HEK293 (cell line): ENCODE measurements around the gene SLC10A2.

Experiments
- CTCF ChIA-PET: fragments of 350-600 bp; formaldehyde crosslinking; extraction: SDS; loops from one replicate; lab custom pipeline; 2021; ENCODE audit warnings: antibody characterized with exemption; lab: Yijun Ruan, JAX
- POLR2A ChIA-PET: fragments of 300-600 bp; formaldehyde crosslinking; extraction: SDS; loops from one replicate; lab custom pipeline; 2020; ENCODE audit warnings: antibody characterized with exemption, inconsistent platforms; lab: Yijun Ruan, JAX
- H3K27ac ChIP-seq: fragments of 200-500 bp; sonication (Bioruptor generic); 2 replicates; pipeline ENCODE4 v1.5.1; 2014; ENCODE audit warnings: low read depth, low read length, control low read depth, inconsistent platforms; ENCODE audit errors: extremely low read depth
- H3K36me3 ChIP-seq, 2 experiments: fragments of 200-500 bp in 1 of 2; sonication (Bioruptor generic) in 1 of 2; 1 replicate in 1 of 2; 2 replicates in 1 of 2; pipeline ENCODE4 v1.5.1; 2014 to 2017; ENCODE audit warnings: inconsistent platforms in 2 of 2, low read length in 2 of 2; ENCODE audit not compliant: control insufficient read depth in 2 of 2, insufficient read depth in 1 of 2
- H3K4me1 ChIP-seq: fragments of 200-500 bp; sonication (Bioruptor generic); 2 replicates; pipeline ENCODE4 v1.5.1; 2014; ENCODE audit warnings: mild to moderate bottlenecking, low read length, inconsistent platforms; ENCODE audit not compliant: control insufficient read depth, insufficient read depth
- H3K4me3 ChIP-seq: 2 replicates; pipeline ENCODE4 v1.5.1; 2011; ENCODE audit warnings: low read depth, mild to moderate bottlenecking, control low read depth, low read length, moderate library complexity
- H3K9me3 ChIP-seq: fragments of 200-500 bp; sonication (Bioruptor generic); 2 replicates; pipeline ENCODE4 v1.5.1; 2014; ENCODE audit warnings: low read depth, low read length, inconsistent platforms; ENCODE audit not compliant: control insufficient read depth, insufficient read depth
- BCL11A ChIP-seq: fragments of 450-650 bp; formaldehyde crosslinking; IDR thresholded peaks from 2 replicates; pipeline ENCODE4 v1.5.1; 2016; ENCODE audit warnings: low read depth, missing biosample characterization, missing genetic modification characterization
- HOXA7 ChIP-seq: sonication (generic); formaldehyde crosslinking; IDR thresholded peaks from 2 replicates; pipeline ENCODE4 v1.8.1; 2022; ENCODE audit warnings: missing genetic modification reagents, borderline replicate concordance
- WT1 ChIP-seq: fragments of 450-650 bp; formaldehyde crosslinking; IDR thresholded peaks from 2 replicates; pipeline ENCODE4 v1.5.1; 2016; ENCODE audit warnings: missing biosample characterization, missing genetic modification characterization
- ZBTB17 ChIP-seq: fragments of 450-650 bp; formaldehyde crosslinking; IDR thresholded peaks from 2 replicates; pipeline ENCODE4 v1.5.1; 2016; ENCODE audit warnings: missing biosample characterization, missing genetic modification characterization
- ZFHX2 ChIP-seq: fragments of 450-650 bp; formaldehyde crosslinking; conservative IDR thresholded peaks from 2 replicates; pipeline ENCODE4 v1.5.1; 2016; ENCODE audit warnings: missing biosample characterization, missing genetic modification characterization
- ZNF169 ChIP-seq: fragments of 450-650 bp; formaldehyde crosslinking; IDR thresholded peaks from 2 replicates; pipeline ENCODE4 v1.5.1; 2016; ENCODE audit warnings: missing biosample characterization, missing genetic modification characterization
- ZNF223 ChIP-seq: fragments of 450-650 bp; formaldehyde crosslinking; IDR thresholded peaks from 2 replicates; pipeline ENCODE4 v1.5.1; 2016; ENCODE audit warnings: missing biosample characterization, missing genetic modification characterization
- ZNF292 ChIP-seq: fragments of 450-650 bp; formaldehyde crosslinking; IDR thresholded peaks from 2 replicates; pipeline ENCODE4 v1.5.1; 2016; ENCODE audit warnings: low read depth, missing biosample characterization, missing genetic modification characterization, borderline replicate concordance
- ZNF302 ChIP-seq: fragments of 450-650 bp; formaldehyde crosslinking; IDR thresholded peaks from 2 replicates; pipeline ENCODE4 v1.5.1; 2016; ENCODE audit warnings: missing biosample characterization, missing genetic modification characterization, low read depth
- ZNF48 ChIP-seq: fragments of 450-650 bp; formaldehyde crosslinking; IDR thresholded peaks from 2 replicates; pipeline ENCODE4 v1.5.1; 2016; ENCODE audit warnings: missing biosample characterization, missing genetic modification characterization
- ZNF658 ChIP-seq: fragments of 450-650 bp; formaldehyde crosslinking; IDR thresholded peaks from 2 replicates; pipeline ENCODE4; 2016; ENCODE audit warnings: missing biosample characterization, missing genetic modification characterization
- ZNF701 ChIP-seq: fragments of 450-650 bp; formaldehyde crosslinking; IDR thresholded peaks from 2 replicates; pipeline ENCODE4 v1.5.1; 2016; ENCODE audit warnings: missing biosample characterization, missing genetic modification characterization
- TF ChIP-seq, protein P1 (sequence below): fragments of 450-650 bp; formaldehyde crosslinking; IDR thresholded peaks from 2 replicates; pipeline ENCODE4 v1.5.1; 2017; ENCODE audit warnings: missing biosample characterization, missing genetic modification characterization
- TF ChIP-seq, protein P2 (sequence below): fragments of 450-650 bp; formaldehyde crosslinking; IDR thresholded peaks from 2 replicates; pipeline ENCODE4 v1.5.1; 2017; ENCODE audit warnings: missing biosample characterization, missing genetic modification characterization
- TF ChIP-seq, protein P3 (sequence below): fragments of 450-650 bp; formaldehyde crosslinking; IDR thresholded peaks from 2 replicates; pipeline ENCODE4 v1.5.1; 2017; ENCODE audit warnings: missing biosample characterization, missing genetic modification characterization
- TF ChIP-seq, protein P4 (sequence below): sonication (generic); formaldehyde crosslinking; IDR thresholded peaks from 2 replicates; pipeline ENCODE4 v1.8.1; 2022; ENCODE audit warnings: mild to moderate bottlenecking, moderate library complexity, missing genetic modification reagents
- TF ChIP-seq, protein P5 (sequence below): fragments of 450-650 bp; formaldehyde crosslinking; IDR thresholded peaks from 2 replicates; pipeline ENCODE4 v1.5.1; 2016; ENCODE audit warnings: missing biosample characterization, missing genetic modification characterization, borderline replicate concordance

SLC10A2 gene

DNA sequence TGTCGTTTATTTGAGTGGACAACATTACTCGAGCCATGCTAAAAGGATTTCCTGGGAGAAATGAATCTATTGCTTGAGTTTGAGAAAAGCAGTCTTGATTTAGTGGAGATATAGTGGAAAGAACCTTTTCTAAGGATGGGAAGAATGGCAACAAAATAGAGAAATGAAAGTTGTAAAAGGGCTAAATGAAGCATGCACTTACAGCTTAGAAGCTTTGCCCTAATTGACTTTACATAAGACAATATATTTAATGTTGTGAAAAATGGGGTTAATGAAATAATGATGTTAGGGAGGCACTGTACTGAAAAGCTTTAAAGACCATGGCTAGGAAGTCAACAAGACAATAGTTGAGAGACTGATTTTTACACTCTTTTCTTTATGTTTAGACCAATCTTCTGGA, 35.4 kb downstream of the SLC10A2 start:
- POLR2A ChIA-PET, result no interaction called here
- TF ChIP-seq, protein P1, sequence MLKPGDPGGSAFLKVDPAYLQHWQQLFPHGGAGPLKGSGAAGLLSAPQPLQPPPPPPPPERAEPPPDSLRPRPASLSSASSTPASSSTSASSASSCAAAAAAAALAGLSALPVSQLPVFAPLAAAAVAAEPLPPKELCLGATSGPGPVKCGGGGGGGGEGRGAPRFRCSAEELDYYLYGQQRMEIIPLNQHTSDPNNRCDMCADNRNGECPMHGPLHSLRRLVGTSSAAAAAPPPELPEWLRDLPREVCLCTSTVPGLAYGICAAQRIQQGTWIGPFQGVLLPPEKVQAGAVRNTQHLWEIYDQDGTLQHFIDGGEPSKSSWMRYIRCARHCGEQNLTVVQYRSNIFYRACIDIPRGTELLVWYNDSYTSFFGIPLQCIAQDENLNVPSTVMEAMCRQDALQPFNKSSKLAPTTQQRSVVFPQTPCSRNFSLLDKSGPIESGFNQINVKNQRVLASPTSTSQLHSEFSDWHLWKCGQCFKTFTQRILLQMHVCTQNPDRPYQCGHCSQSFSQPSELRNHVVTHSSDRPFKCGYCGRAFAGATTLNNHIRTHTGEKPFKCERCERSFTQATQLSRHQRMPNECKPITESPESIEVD (tag by site-specific recombination), result no peak
- TF ChIP-seq ZNF223 (tag by site-specific recombination), result no peak
- no peak for TF ChIP-seq BCL11A
- no peak for TF ChIP-seq ZNF169
- no peak for TF ChIP-seq ZFHX2 (tag by site-specific recombination)
- TF ChIP-seq, protein P2, sequence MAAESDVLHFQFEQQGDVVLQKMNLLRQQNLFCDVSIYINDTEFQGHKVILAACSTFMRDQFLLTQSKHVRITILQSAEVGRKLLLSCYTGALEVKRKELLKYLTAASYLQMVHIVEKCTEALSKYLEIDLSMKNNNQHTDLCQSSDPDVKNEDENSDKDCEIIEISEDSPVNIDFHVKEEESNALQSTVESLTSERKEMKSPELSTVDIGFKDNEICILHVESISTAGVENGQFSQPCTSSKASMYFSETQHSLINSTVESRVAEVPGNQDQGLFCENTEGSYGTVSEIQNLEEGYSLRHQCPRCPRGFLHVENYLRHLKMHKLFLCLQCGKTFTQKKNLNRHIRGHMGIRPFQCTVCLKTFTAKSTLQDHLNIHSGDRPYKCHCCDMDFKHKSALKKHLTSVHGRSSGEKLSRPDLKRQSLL (tag by site-specific recombination), result no peak
- TF ChIP-seq, protein P3, sequence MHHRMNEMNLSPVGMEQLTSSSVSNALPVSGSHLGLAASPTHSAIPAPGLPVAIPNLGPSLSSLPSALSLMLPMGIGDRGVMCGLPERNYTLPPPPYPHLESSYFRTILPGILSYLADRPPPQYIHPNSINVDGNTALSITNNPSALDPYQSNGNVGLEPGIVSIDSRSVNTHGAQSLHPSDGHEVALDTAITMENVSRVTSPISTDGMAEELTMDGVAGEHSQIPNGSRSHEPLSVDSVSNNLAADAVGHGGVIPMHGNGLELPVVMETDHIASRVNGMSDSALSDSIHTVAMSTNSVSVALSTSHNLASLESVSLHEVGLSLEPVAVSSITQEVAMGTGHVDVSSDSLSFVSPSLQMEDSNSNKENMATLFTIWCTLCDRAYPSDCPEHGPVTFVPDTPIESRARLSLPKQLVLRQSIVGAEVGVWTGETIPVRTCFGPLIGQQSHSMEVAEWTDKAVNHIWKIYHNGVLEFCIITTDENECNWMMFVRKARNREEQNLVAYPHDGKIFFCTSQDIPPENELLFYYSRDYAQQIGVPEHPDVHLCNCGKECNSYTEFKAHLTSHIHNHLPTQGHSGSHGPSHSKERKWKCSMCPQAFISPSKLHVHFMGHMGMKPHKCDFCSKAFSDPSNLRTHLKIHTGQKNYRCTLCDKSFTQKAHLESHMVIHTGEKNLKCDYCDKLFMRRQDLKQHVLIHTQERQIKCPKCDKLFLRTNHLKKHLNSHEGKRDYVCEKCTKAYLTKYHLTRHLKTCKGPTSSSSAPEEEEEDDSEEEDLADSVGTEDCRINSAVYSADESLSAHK (tag by site-specific recombination), result no peak
- TF ChIP-seq, protein P4, sequence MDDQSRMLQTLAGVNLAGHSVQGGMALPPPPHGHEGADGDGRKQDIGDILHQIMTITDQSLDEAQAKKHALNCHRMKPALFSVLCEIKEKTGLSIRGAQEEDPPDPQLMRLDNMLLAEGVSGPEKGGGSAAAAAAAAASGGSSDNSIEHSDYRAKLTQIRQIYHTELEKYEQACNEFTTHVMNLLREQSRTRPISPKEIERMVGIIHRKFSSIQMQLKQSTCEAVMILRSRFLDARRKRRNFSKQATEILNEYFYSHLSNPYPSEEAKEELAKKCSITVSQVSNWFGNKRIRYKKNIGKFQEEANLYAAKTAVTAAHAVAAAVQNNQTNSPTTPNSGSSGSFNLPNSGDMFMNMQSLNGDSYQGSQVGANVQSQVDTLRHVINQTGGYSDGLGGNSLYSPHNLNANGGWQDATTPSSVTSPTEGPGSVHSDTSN (CRISPR knock-in tag), result no peak
- TF ChIP-seq ZNF701 (tag by site-specific recombination), result no peak
- TF ChIP-seq HOXA7 (CRISPR knock-in tag), result no peak
- no peak for TF ChIP-seq ZNF48 (tag by site-specific recombination)
- no peak for TF ChIP-seq ZNF658
- TF ChIP-seq ZNF292 (tag by site-specific recombination), result no peak
- no peak for TF ChIP-seq ZBTB17 (tag by site-specific recombination)
- no peak for TF ChIP-seq WT1 (tag by site-specific recombination)
- TF ChIP-seq, protein P5, sequence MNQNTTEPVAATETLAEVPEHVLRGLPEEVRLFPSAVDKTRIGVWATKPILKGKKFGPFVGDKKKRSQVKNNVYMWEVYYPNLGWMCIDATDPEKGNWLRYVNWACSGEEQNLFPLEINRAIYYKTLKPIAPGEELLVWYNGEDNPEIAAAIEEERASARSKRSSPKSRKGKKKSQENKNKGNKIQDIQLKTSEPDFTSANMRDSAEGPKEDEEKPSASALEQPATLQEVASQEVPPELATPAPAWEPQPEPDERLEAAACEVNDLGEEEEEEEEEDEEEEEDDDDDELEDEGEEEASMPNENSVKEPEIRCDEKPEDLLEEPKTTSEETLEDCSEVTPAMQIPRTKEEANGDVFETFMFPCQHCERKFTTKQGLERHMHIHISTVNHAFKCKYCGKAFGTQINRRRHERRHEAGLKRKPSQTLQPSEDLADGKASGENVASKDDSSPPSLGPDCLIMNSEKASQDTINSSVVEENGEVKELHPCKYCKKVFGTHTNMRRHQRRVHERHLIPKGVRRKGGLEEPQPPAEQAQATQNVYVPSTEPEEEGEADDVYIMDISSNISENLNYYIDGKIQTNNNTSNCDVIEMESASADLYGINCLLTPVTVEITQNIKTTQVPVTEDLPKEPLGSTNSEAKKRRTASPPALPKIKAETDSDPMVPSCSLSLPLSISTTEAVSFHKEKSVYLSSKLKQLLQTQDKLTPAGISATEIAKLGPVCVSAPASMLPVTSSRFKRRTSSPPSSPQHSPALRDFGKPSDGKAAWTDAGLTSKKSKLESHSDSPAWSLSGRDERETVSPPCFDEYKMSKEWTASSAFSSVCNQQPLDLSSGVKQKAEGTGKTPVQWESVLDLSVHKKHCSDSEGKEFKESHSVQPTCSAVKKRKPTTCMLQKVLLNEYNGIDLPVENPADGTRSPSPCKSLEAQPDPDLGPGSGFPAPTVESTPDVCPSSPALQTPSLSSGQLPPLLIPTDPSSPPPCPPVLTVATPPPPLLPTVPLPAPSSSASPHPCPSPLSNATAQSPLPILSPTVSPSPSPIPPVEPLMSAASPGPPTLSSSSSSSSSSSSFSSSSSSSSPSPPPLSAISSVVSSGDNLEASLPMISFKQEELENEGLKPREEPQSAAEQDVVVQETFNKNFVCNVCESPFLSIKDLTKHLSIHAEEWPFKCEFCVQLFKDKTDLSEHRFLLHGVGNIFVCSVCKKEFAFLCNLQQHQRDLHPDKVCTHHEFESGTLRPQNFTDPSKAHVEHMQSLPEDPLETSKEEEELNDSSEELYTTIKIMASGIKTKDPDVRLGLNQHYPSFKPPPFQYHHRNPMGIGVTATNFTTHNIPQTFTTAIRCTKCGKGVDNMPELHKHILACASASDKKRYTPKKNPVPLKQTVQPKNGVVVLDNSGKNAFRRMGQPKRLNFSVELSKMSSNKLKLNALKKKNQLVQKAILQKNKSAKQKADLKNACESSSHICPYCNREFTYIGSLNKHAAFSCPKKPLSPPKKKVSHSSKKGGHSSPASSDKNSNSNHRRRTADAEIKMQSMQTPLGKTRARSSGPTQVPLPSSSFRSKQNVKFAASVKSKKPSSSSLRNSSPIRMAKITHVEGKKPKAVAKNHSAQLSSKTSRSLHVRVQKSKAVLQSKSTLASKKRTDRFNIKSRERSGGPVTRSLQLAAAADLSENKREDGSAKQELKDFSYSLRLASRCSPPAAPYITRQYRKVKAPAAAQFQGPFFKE (tag by site-specific recombination), result no peak
- TF ChIP-seq ZNF302 (tag by site-specific recombination), result no peak
- TF ChIP-seq, all 188 proteins: peak for 0
- no peaks in the 10 kb centered on the region for H3K9me3 ChIP-seq
- H3K27ac ChIP-seq, result no peak overlapping the region
- CTCF ChIA-PET, result no interaction called here
- no peaks in the 10 kb centered on the region for H3K4me1 ChIP-seq
- no peak overlapping the region for H3K4me3 ChIP-seq
- H3K36me3 ChIP-seq, result no peaks in the 10 kb centered on the region
